CD14-positive monocyte (primary cell): ENCODE data around the gene ITGAX. TPM values are rescaled to one million over a fixed set of nuclear protein-coding genes. Genes with fewer than 3 reads are reported as not detected.

Source experiments
- DNase-seq, 3 donors: peaks; one replicate each; pipeline ENCODE4 v3.0.0-alpha.2; 2011 to 2022
- H2AFZ ChIP-seq: 2 replicates; pipeline ENCODE4 v1.6.0; 2012; ENCODE audit warnings: mild to moderate bottlenecking, low read depth, low read length, inconsistent platforms; ENCODE audit not compliant: insufficient read depth, poor library complexity, severe bottlenecking
- H3K27ac ChIP-seq, 2 donors: 1 replicate in 1 of 2; 2 replicates in 1 of 2; pipeline ENCODE4 v1.5.1; 2012 to 2013; ENCODE audit warnings: low read length in 2 of 2, control low read depth in 1 of 2, inconsistent platforms in 1 of 2, low read depth in 1 of 2, mild to moderate bottlenecking in 1 of 2
- H3K27me3 ChIP-seq, 2 donors: one replicate each; pipeline versions ENCODE4 v1.6.0 to v1.6.1; 2011 to 2013; ENCODE audit warnings: low read length in 2 of 2; ENCODE audit not compliant: control insufficient read depth in 2 of 2, insufficient read depth in 2 of 2
- H3K36me3 ChIP-seq, 2 donors: replicated peaks in 1 of 2; 1 replicate in 1 of 2; 2 replicates in 1 of 2; pipeline versions ENCODE4 v1.5.1 to v1.6.1; 2012 to 2013; ENCODE audit warnings: low read length in 2 of 2, control low read depth in 1 of 2, inconsistent platforms in 1 of 2, mild to moderate bottlenecking in 1 of 2; ENCODE audit not compliant: insufficient read depth in 2 of 2, control insufficient read depth in 1 of 2
- H3K4me1 ChIP-seq, 2 donors: 1 replicate in 1 of 2; 2 replicates in 1 of 2; pipeline versions ENCODE4 v1.5.1 to v1.6.1; 2012 to 2013; ENCODE audit warnings: low read length in 2 of 2, control low read depth in 1 of 2, inconsistent platforms in 1 of 2, mild to moderate bottlenecking in 1 of 2, moderate library complexity in 1 of 2; ENCODE audit not compliant: insufficient read depth in 2 of 2, control insufficient read depth in 1 of 2
- H3K4me2 ChIP-seq: replicated peaks from 2 replicates; pipeline ENCODE3; 2012; ENCODE audit warnings: low read length, moderate library complexity, mild to moderate bottlenecking; ENCODE audit not compliant: poor library complexity, severe bottlenecking; ENCODE audit errors: extremely low read depth
- H3K4me3 ChIP-seq, 3 experiments: fragments of 200-600 bp in 1 of 3; sonication (generic) in 1 of 3; replicated peaks in 1 of 3; 1 replicate in 2 of 3; 2 replicates in 1 of 3; pipeline ENCODE4 v1.5.1; 2011 to 2013; ENCODE audit warnings: low read length in 3 of 3, mild to moderate bottlenecking in 3 of 3, control low read depth in 2 of 3, low read depth in 2 of 3, inconsistent platforms in 1 of 3, moderate library complexity in 1 of 3
- H3K79me2 ChIP-seq: 2 replicates; pipeline ENCODE4 v1.6.0; 2012; ENCODE audit warnings: mild to moderate bottlenecking, control low read depth, inconsistent platforms, low read length, moderate library complexity; ENCODE audit not compliant: insufficient read depth
- H3K9ac ChIP-seq: 2 replicates; pipeline ENCODE4 v1.6.0; 2017; ENCODE audit warnings: low read length, mild to moderate bottlenecking; ENCODE audit not compliant: insufficient read depth, poor library complexity, severe bottlenecking
- H3K9me3 ChIP-seq, 2 donors: replicated peaks in 1 of 2; 1 replicate in 1 of 2; 2 replicates in 1 of 2; pipeline versions ENCODE4 v1.5.1 to v1.6.1; 2012 to 2013; ENCODE audit warnings: low read length in 2 of 2, control low read depth in 1 of 2; ENCODE audit not compliant: control insufficient read depth in 1 of 2, insufficient read depth in 1 of 2
- H4K20me1 ChIP-seq: 2 replicates; pipeline ENCODE4 v1.6.0; 2012; ENCODE audit warnings: mild to moderate bottlenecking, low read length, control low read depth, moderate library complexity; ENCODE audit not compliant: insufficient read depth
- H3K27ac Mint-ChIP-seq, 7 donors: one replicate each; pipeline ENCODE4 v1.8.0; 2020; ENCODE audit warnings: mild to moderate bottlenecking in 7 of 7, mixed read lengths in 7 of 7, moderate library complexity in 6 of 7, inconsistent platforms in 2 of 7
- H3K27me3 Mint-ChIP-seq, 3 donors: one replicate each; pipeline ENCODE4 v1.8.0; 2021 to 2022; ENCODE audit warnings: low read depth in 3 of 3, mild to moderate bottlenecking in 3 of 3, mixed read lengths in 3 of 3, moderate library complexity in 3 of 3, inconsistent platforms in 1 of 3
- H3K36me3 Mint-ChIP-seq, 2 donors: one replicate each; pipeline ENCODE4 v1.8.0; 2020; ENCODE audit warnings: mixed read lengths in 2 of 2, inconsistent platforms in 1 of 2, mild to moderate bottlenecking in 1 of 2
- H3K4me1 Mint-ChIP-seq: one replicate; pipeline ENCODE4 v1.8.0; 2020; ENCODE audit warnings: mild to moderate bottlenecking, mixed read lengths
- H3K4me3 Mint-ChIP-seq, 2 donors: one replicate each; pipeline ENCODE4 v1.8.0; 2020; ENCODE audit warnings: mild to moderate bottlenecking in 2 of 2, mixed read lengths in 2 of 2, moderate library complexity in 1 of 2
- H3K9me3 Mint-ChIP-seq, 7 donors: one replicate each; pipeline ENCODE4 v1.8.0; 2020 to 2022; ENCODE audit warnings: mixed read lengths in 7 of 7, mild to moderate bottlenecking in 6 of 7, moderate library complexity in 6 of 7, inconsistent platforms in 2 of 7
- WGBS: methylation state at CpG from one replicate; pipeline ENCODE4 v1.1.5; 2013; ENCODE audit warnings: missing lambda C conversion rate; ENCODE audit not compliant: insufficient coverage; 5-methylcytosine and 5-hydroxymethylcytosine counted together
- intact Hi-C, 2 donors: fragments of 100-400 bp; cut with micrococcal nuclease; formaldehyde crosslinking; loops; one replicate each; pipeline versions ENCODE4 v1.15.0 to v1.15.1; 2023
- polyA plus RNA-seq, 3 donors: library from polyadenylated mRNA; depleted of rRNA in 1 of 3; unstranded in 2 of 3; stranded (reverse) in 1 of 3; fragments of 300-500 nt in 2 of 3; fragments of >200 nt in 1 of 3; fragmentation: Illumina TruSeq in 2 of 3; gene quantifications; 1 replicate in 2 of 3; 2 replicates in 1 of 3; pipeline ENCODE4 v1.2.3, GENCODE V29; 2012 to 2021
- TF ChIP-seq, protein P1 (sequence below): fragments of 200-600 bp; IDR thresholded peaks from one replicate; pipeline ENCODE4 v1.8.0; 2022; ENCODE audit warnings: antibody characterized with exemption, mild to moderate bottlenecking

The ITGAX gene
- polyA plus RNA-seq, 3 donors = 40.7 to 710 (median 71.3) TPM

- Mint-ChIP-seq H3K4me3 (no peak overlapping the region), H3K36me3 (no peaks in the 10 kb centered on the region), H3K9me3 (no peaks in the 10 kb centered on the region), H3K27ac (no peak overlapping the region), H3K4me1 (peaks cover 7% of the 10 kb centered on the region), H3K27me3 (peaks cover 4 to 9% (median 7%) of the 10 kb centered on the region in 3 donors)
- H4K20me1 ChIP-seq = no peaks in the 10 kb centered on the region
- no peaks in the 10 kb centered on the region for H3K79me2 ChIP-seq
- no peak overlapping the region for H3K27ac ChIP-seq
- H3K4me1 ChIP-seq = peaks cover 7 to 8% of the 10 kb centered on the region in 2 donors
- H3K9me3 ChIP-seq = no peaks in the 10 kb centered on the region
- H3K4me2 ChIP-seq = no peak overlapping the region
- no peak overlapping the region for H3K4me3 ChIP-seq
- TF ChIP-seq, protein P1, sequence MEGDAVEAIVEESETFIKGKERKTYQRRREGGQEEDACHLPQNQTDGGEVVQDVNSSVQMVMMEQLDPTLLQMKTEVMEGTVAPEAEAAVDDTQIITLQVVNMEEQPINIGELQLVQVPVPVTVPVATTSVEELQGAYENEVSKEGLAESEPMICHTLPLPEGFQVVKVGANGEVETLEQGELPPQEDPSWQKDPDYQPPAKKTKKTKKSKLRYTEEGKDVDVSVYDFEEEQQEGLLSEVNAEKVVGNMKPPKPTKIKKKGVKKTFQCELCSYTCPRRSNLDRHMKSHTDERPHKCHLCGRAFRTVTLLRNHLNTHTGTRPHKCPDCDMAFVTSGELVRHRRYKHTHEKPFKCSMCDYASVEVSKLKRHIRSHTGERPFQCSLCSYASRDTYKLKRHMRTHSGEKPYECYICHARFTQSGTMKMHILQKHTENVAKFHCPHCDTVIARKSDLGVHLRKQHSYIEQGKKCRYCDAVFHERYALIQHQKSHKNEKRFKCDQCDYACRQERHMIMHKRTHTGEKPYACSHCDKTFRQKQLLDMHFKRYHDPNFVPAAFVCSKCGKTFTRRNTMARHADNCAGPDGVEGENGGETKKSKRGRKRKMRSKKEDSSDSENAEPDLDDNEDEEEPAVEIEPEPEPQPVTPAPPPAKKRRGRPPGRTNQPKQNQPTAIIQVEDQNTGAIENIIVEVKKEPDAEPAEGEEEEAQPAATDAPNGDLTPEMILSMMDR = no peak
- H3K27me3 ChIP-seq = no peaks in the 10 kb centered on the region
- no peak overlapping the region for H2AFZ ChIP-seq
- WGBS = 74% methylated on average over 8 of the region's 8 CpGs
- intact Hi-C loops = no loop called here
- no peaks in the 10 kb centered on the region for H3K36me3 ChIP-seq
- no peak overlapping the region for H3K9ac ChIP-seq
- DNase-seq = no peak
Observed at GRCh38 chr16:31407406-31407805, 52.4 kb downstream of the ITGAX start.

DNA sequence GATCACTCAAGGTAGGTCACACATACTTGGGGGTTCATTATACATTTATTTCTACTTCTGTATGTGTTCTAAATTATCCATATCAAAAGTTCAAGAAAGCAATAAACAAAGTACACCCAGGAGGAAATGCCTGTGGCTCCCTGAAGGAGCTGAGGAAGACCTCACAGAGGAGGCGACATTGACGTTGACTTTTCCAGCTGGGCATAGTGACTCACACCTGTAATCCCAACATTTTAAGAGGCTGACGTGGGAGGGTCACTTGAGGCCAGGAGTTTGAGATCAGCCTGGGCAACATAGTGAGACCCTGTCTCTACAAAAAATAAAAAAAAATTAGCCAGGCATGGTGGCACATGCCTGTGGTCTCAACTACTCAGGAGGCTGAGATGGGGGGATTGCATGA is 54.5 kb downstream of the ITGAX start:
- intact Hi-C loops = no loop called here
- no peak overlapping the region for H3K27ac Mint-ChIP-seq
- H3K36me3 ChIP-seq = no peaks in the 10 kb centered on the region
- H3K27me3 Mint-ChIP-seq = peaks cover 5 to 9% (median 7%) of the 10 kb centered on the region in 3 donors
- H3K9ac ChIP-seq = no peak overlapping the region
- H3K9me3 ChIP-seq = no peaks in the 10 kb centered on the region
- H3K27ac ChIP-seq = no peak overlapping the region
- no peak overlapping the region for H2AFZ ChIP-seq
- no peak overlapping the region for H3K4me2 ChIP-seq
- no CpG with 5 or more reads among the region's 3 CpGs for WGBS
- H3K9me3 Mint-ChIP-seq = no peaks in the 10 kb centered on the region
- H3K36me3 Mint-ChIP-seq = no peaks in the 10 kb centered on the region
- H3K27me3 ChIP-seq = no peaks in the 10 kb centered on the region
- H3K4me3 ChIP-seq = no peak overlapping the region
- H3K4me1 Mint-ChIP-seq = peaks cover 1% of the 10 kb centered on the region
- H3K79me2 ChIP-seq = no peaks in the 10 kb centered on the region
- TF ChIP-seq, protein P1 = no peak
- no peak for DNase-seq
- H4K20me1 ChIP-seq = no peaks in the 10 kb centered on the region
- H3K4me1 ChIP-seq = peaks cover under 1 to 2% of the 10 kb centered on the region in 2 donors
- no peak overlapping the region for H3K4me3 Mint-ChIP-seq
